Panc1 (cell line): ENCODE data around the gene CHI3L1.

Experiments used
- CTCF ChIP-seq: fragments of 450-650 bp; IDR thresholded peaks from 2 replicates; pipeline ENCODE4 v1.5.1; 2017; ENCODE audit warnings: mild to moderate bottlenecking
- REST ChIP-seq, 2 experiments: IDR thresholded peaks; 2 replicates each; pipeline ENCODE4 v1.6.1; 2011 to 2012; ENCODE audit warnings: low read depth in 2 of 2, control low read depth in 1 of 2, low read length in 1 of 2, mild to moderate bottlenecking in 1 of 2, moderate library complexity in 1 of 2; ENCODE audit not compliant: insufficient read depth in 1 of 2

DNA sequence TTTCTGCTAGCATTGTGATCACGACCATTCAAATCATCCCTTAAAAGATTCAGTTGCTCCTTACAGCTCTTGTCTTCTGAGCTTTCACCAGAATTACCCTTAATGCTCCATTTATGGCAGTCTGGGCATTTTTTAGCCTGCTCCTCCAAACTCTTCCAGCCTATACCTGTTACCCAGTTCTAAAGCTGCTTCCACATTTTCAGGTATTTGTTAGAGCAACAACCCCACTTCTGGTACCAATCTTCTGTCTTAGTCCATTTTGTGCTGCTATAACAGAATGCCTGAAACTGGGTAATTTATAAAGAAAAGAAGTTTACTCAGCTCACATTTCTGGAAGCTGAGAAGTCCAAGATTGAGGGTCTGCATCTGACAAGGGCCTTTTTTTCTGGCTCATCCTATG is 28.1 kb downstream of the CHI3L1 start:
- TF ChIP-seq REST (IDR thresholded peaks at IDR 0.05; ENCODE audit: insufficient read depth in 1 of 2, low read depth in 2 of 2, low read length in 1 of 2) (no peak), CTCF (no peak)
